ENCODE measurements around the gene POU2F3.

Gene POU2F3

GRCh38 chr11:120338107-120338933, 98.4 kb downstream of the POU2F3 start:
- peak; percentile 62 for DNase-seq (ENCODE audit: low read depth)

GRCh38 chr11:120339394-120339890, 99.5 kb downstream of the POU2F3 start:
- peak; percentile 53 for DNase-seq (ENCODE audit: low read depth)

- peak; percentile 47 for DNase-seq (ENCODE audit: low read depth)
These were observed 100.6 kb downstream of the POU2F3 start for GRCh38 chr11:120340529-120340928.

- no peak for DNase-seq (ENCODE audit: low read depth)
These were observed 102.3 kb downstream of the POU2F3 start for GRCh38 chr11:120342226-120342625.

GRCh38 chr11:120342678-120343077, 102.7 kb downstream of the POU2F3 start:
- no peak for DNase-seq (ENCODE audit: low read depth)

- no peak for DNase-seq (ENCODE audit: low read depth)
These were observed 103.5 kb downstream of the POU2F3 start for GRCh38 chr11:120343429-120343828.

- DNase-seq (ENCODE audit: low read depth), result peak; percentile 69
These were observed 104.5 kb downstream of the POU2F3 start for GRCh38 chr11:120344302-120345004.

GRCh38 chr11:120346233-120346632, 106.3 kb downstream of the POU2F3 start:
- DNase-seq (ENCODE audit: low read depth), result no peak

- DNase-seq (ENCODE audit: low read depth), result no peak
These were observed 110.7 kb downstream of the POU2F3 start for GRCh38 chr11:120350637-120351036.

GRCh38 chr11:120352405-120352804, 112.5 kb downstream of the POU2F3 start:
- no peak for DNase-seq (ENCODE audit: low read depth)

- peak; percentile 49 for DNase-seq (ENCODE audit: low read depth)
These were observed 114.1 kb downstream of the POU2F3 start for GRCh38 chr11:120354068-120354467.

GRCh38 chr11:120354779-120355178, 114.8 kb downstream of the POU2F3 start:
- no peak for DNase-seq (ENCODE audit: low read depth)

GRCh38 chr11:120357620-120358019, 117.7 kb downstream of the POU2F3 start:
- no peak for DNase-seq (ENCODE audit: low read depth)

- DNase-seq (ENCODE audit: low read depth), result no peak
These were observed 118.8 kb downstream of the POU2F3 start for GRCh38 chr11:120358729-120359128.

- no peak for DNase-seq (ENCODE audit: low read depth)
These were observed 123.5 kb downstream of the POU2F3 start for GRCh38 chr11:120363436-120363835.

- DNase-seq (ENCODE audit: low read depth), result no peak
These were observed 125.6 kb downstream of the POU2F3 start for GRCh38 chr11:120365512-120365911.

Data from iris pigment epithelial cell (primary cell).